ENCODE measurements around the gene GLB1L2. TPM values are rescaled to one million over a fixed set of nuclear protein-coding genes. Genes with fewer than 3 reads are reported as not detected.

The GLB1L2 gene, protein sequence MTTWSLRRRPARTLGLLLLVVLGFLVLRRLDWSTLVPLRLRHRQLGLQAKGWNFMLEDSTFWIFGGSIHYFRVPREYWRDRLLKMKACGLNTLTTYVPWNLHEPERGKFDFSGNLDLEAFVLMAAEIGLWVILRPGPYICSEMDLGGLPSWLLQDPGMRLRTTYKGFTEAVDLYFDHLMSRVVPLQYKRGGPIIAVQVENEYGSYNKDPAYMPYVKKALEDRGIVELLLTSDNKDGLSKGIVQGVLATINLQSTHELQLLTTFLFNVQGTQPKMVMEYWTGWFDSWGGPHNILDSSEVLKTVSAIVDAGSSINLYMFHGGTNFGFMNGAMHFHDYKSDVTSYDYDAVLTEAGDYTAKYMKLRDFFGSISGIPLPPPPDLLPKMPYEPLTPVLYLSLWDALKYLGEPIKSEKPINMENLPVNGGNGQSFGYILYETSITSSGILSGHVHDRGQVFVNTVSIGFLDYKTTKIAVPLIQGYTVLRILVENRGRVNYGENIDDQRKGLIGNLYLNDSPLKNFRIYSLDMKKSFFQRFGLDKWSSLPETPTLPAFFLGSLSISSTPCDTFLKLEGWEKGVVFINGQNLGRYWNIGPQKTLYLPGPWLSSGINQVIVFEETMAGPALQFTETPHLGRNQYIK
- total RNA-seq: 6.2 and 9.4 TPM in 2 replicates

DNA sequence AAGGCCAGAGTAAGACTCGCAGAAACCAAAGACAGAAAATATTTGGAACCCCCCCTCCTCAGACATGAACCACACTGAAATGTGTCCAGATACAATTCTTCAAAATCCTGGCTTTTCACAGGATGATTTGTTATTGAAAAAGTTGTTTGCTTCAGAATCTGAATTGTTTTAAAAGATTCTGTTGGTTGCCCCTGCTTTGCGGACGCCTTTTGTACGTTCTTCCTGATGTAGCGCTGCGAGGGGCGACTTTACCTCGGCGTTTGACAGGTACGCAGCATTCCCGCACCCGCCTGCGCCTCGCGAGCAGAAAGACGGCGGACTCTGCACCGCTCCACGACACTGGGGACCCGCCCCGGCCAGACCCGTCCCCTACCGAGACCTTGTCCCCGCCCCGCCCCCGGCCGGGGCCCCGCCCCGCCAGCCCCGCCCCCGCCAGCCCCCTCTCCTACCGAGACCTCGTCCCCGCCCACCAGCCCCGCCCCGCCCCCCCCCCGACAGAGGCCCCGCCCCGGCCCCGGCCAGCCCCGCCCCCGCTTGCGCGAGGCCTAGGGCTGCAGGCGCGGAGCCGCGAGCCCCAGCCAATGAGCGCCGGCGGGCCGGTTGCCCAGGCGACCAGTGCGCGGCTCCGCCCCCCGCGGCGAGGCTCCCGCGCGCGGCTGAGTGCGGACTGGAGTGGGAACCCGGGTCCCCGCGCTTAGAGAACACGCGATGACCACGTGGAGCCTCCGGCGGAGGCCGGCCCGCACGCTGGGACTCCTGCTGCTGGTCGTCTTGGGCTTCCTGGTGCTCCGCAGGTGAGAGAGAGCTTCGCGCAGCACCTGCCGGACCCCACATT is at the start of gene GLB1L2:
Gene GLB1L2 (plus strand): TSS at position 635 of the 835 bp plus-strand sequence. CDS start 74 bp downstream, at position 709.

DNA sequence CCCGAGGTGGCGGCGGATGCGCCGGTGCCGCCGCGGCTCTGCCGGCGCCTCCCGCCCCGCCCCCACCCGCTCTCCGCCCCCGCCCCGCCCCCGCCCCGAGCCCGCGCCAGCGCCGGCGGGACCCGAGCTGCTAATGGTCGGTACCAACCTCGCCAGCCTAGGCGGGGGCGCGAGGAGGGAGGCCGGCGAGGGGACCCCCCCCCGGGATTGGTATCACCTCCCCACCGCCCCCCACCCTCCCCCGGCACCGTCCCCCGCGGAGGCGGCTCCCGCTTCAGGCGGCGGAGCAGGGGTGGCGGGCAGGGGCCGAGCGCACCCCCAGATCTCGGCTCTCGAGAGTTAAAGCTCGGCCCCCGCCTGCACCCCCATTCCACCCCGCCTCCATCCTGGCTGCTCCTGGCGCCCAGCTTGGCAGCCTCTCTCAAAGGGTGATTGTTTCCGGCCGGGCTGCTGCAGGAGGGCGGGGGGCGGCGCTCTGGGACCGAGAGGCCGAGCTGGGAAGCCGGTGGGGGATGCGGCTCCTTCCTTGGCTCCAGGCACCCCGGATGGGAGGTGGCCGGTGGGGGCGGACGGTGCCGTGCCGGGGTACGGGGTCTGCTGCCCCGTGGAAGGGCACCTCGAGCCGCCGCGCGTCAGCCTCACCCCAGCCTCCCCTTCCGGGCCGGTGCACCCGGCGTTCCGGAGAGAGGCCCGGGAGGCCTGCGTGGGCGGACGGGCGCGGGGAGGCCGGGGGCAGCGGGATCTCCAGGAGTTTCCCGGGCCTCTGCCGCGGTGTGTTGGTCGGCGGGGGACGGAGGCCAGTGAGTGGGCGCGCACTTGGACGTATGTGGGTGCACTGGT is 80.6 kb downstream of the GLB1L2 start, which contains the start of gene B3GAT1:
Gene B3GAT1 (minus strand): TSS at position 40 of the 840 bp plus-strand sequence. CDS start 24,583 bp downstream, outside the sequence.

Other genes with a start within 250 kb of the GLB1L2 start
- 6.8 and 31.1 TPM in 2 replicates for gene NCAPD3, start 108.0 kb upstream of the GLB1L2 start, total RNA-seq
- gene VPS26B, start 107.3 kb upstream of the GLB1L2 start, total RNA-seq: 25.3 and 38.8 TPM in 2 replicates
- 51.3 and 64.5 TPM in 2 replicates for gene THYN1, start 78.6 kb upstream of the GLB1L2 start, total RNA-seq
- gene ACAD8, start 78.4 kb upstream of the GLB1L2 start, total RNA-seq: 14.0 and 16.9 TPM in 2 replicates
- gene GLB1L3, start 55.6 kb upstream of the GLB1L2 start, total RNA-seq: 0.16 and 0.63 TPM in 2 replicates
- under 0.01 TPM in 1 of 2 replicates, not detected in the other for gene B3GAT1, start 80.3 kb downstream of the GLB1L2 start, total RNA-seq